Trophoblast cell (in vitro differentiated cells and primary cell): ENCODE data around the gene ANKRD42.
"Not testable (repeated sequence)": the region's sequence is repeated elsewhere in the genome, so short reads cannot be mapped to it uniquely, and the experiment has no call there.

ENCODE experiments used
- DNase-seq, 2 donors: peaks; one replicate each; pipeline ENCODE4 v3.0.0-alpha.2; 2016
- H2AFZ ChIP-seq: 2 replicates; pipeline ENCODE4 v1.6.1; 2013; ENCODE audit warnings: low read length, moderate library complexity, mild to moderate bottlenecking; ENCODE audit not compliant: insufficient read depth, poor library complexity
- H2AK5ac ChIP-seq: 2 replicates; pipeline ENCODE4 v1.6.1; 2013; ENCODE audit warnings: mild to moderate bottlenecking, low read length
- H2BK120ac ChIP-seq: 2 replicates; pipeline ENCODE4 v1.6.1; 2013; ENCODE audit warnings: low read length, mild to moderate bottlenecking, moderate library complexity; ENCODE audit not compliant: insufficient read depth, poor library complexity
- H2BK12ac ChIP-seq: 2 replicates; pipeline ENCODE4 v1.6.1; 2013; ENCODE audit warnings: mild to moderate bottlenecking, low read length, moderate library complexity
- H2BK5ac ChIP-seq: 2 replicates; pipeline ENCODE4 v1.6.1; 2013; ENCODE audit warnings: low read length, low read depth, moderate library complexity, mild to moderate bottlenecking; ENCODE audit not compliant: poor library complexity
- H3K14ac ChIP-seq: 2 replicates; pipeline ENCODE4 v1.6.1; 2013; ENCODE audit warnings: mild to moderate bottlenecking, low read length
- H3K18ac ChIP-seq: 2 replicates; pipeline ENCODE4 v1.6.1; 2013; ENCODE audit warnings: mild to moderate bottlenecking, low read length
- H3K23ac ChIP-seq: 2 replicates; pipeline ENCODE4 v1.6.1; 2013; ENCODE audit warnings: low read length
- H3K27ac ChIP-seq: 2 replicates; pipeline ENCODE4 v1.5.1; 2013; ENCODE audit warnings: low read depth, mild to moderate bottlenecking, inconsistent platforms, low read length, moderate library complexity
- H3K27me3 ChIP-seq: 2 replicates; pipeline ENCODE4 v1.6.1; 2013; ENCODE audit warnings: inconsistent platforms, mild to moderate bottlenecking, low read length, moderate library complexity; ENCODE audit not compliant: insufficient read depth
- H3K36me3 ChIP-seq, 2 experiments: 1 replicate in 1 of 2; 2 replicates in 1 of 2; pipeline ENCODE4 v1.6.1; 2013; ENCODE audit warnings: low read length in 2 of 2, mild to moderate bottlenecking in 2 of 2, moderate library complexity in 1 of 2; ENCODE audit not compliant: insufficient read depth in 2 of 2, control insufficient read depth in 1 of 2
- H3K4ac ChIP-seq: 2 replicates; pipeline ENCODE4 v1.6.1; 2013; ENCODE audit warnings: low read depth, mild to moderate bottlenecking, low read length, moderate library complexity
- H3K4me1 ChIP-seq, 2 experiments: 1 replicate in 1 of 2; 2 replicates in 1 of 2; pipeline ENCODE4 v1.6.1; 2013; ENCODE audit warnings: low read length in 2 of 2, mild to moderate bottlenecking in 2 of 2, moderate library complexity in 1 of 2; ENCODE audit not compliant: insufficient read depth in 2 of 2, control insufficient read depth in 1 of 2
- H3K4me2 ChIP-seq: 2 replicates; pipeline ENCODE4 v1.6.1; 2013; ENCODE audit warnings: inconsistent platforms, mild to moderate bottlenecking, low read length, moderate library complexity
- H3K4me3 ChIP-seq: 2 replicates; pipeline ENCODE4 v1.5.1; 2013; ENCODE audit warnings: mild to moderate bottlenecking, low read depth, low read length, inconsistent platforms
- H3K79me1 ChIP-seq: one replicate; pipeline ENCODE4 v1.6.1; 2013; ENCODE audit warnings: low read length
- H3K79me2 ChIP-seq: 2 replicates; pipeline ENCODE4 v1.6.1; 2013; ENCODE audit warnings: low read length, mild to moderate bottlenecking; ENCODE audit not compliant: control insufficient read depth, insufficient read depth, poor library complexity
- H3K9ac ChIP-seq: 2 replicates; pipeline ENCODE4 v1.6.1; 2013; ENCODE audit warnings: mild to moderate bottlenecking, low read length
- H3K9me3 ChIP-seq: 2 replicates; pipeline ENCODE4 v1.6.1; 2013; ENCODE audit warnings: low read depth, mild to moderate bottlenecking, control low read depth, inconsistent platforms, low read length; ENCODE audit not compliant: insufficient read depth
- H4K12ac ChIP-seq: 2 replicates; pipeline ENCODE4 v1.6.1; 2013; ENCODE audit warnings: low read depth, mild to moderate bottlenecking, low read length, moderate library complexity
- H4K8ac ChIP-seq: 2 replicates; pipeline ENCODE4 v1.6.1; 2013; ENCODE audit warnings: low read depth, mild to moderate bottlenecking, low read length, moderate library complexity
- H4K91ac ChIP-seq: one replicate; pipeline ENCODE4 v1.6.1; 2013; ENCODE audit warnings: low read depth, mild to moderate bottlenecking, low read length, moderate library complexity
- WGBS: extraction: QIAGEN DNeasy Blood & Tissue Kit; methylation state at CpG from one replicate; pipeline ENCODE4 v1.1.7; 2013; ENCODE audit warnings: missing lambda C conversion rate; ENCODE audit not compliant: insufficient read length, insufficient coverage; ENCODE audit errors: extremely low coverage; 5-methylcytosine and 5-hydroxymethylcytosine counted together

The ANKRD42 gene

DNA sequence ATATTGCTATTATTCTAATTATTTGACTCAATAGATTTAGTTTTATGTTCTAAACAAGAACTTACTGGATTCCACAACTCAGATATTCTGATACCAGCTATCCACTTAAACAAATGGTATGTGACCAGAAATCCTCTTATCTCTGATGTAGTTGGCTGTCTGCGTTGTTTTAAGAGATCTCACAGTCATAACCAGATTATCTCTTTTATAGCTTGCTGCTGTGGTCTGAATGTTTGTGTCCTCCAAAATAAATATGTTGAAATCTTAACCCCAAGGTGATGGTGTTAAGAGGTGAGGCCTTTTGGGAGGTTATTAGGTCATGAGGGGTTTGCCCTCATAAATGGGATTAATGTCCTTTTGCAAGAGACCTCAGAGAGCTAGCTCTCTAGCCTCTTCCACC is 12.7 kb downstream of the ANKRD42 start:
- Histone ChIP-seq H3K9me3 (no peaks in the 10 kb centered on the region), H3K18ac (no peak overlapping the region), H3K4me2 (no peak overlapping the region), H4K12ac (no peak overlapping the region), H3K4ac (no peak overlapping the region), H3K14ac (no peak overlapping the region), H3K27me3 (no peaks in the 10 kb centered on the region), H3K27ac (no peak overlapping the region), H3K23ac (no peak overlapping the region), H2AFZ (no peak overlapping the region), H3K79me2 (no peaks in the 10 kb centered on the region), H4K8ac (no peak overlapping the region), H4K91ac (no peak overlapping the region), H2BK12ac (no peak overlapping the region), H2BK120ac (no peak overlapping the region), H3K9ac (no peak overlapping the region), H2BK5ac (no peak overlapping the region), H2AK5ac (no peak overlapping the region), H3K4me1 (no peaks in the 10 kb centered on the region), H3K79me1 (no peaks in the 10 kb centered on the region), H3K36me3 (no peaks in the 10 kb centered on the region), H3K4me3 (no peak overlapping the region)
- no CpG with 5 or more reads among the region's 1 CpG for WGBS
- DNase-seq = peak in 1 of 2 donors; percentile 25

DNA sequence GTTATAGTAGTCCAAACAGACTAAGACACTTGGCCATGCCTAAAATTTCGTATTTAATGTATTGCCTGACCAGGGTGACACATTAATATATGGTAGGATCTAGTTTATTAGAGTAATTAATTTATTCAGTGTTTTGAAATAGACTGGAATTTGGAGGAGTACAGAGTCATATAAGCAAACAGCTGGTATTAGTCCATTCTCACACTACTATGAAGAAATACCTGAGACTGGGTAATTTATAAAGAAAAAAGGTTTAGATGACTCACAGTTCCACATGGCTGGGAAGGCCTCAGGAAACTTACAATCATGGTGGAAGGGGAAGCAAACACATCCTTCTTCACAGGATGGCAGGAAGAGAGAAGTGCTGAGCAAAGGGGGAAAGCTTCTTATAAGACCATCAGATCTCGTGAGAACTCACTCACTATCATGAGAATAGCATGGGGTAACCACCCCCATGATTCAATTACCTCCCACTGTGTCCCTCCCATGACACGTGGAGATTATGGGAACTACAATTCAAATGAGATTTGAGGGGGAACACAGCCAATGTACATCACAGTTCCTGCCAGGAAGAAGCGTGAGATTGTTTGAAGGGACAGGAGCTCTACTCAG is 13.4 kb downstream of the ANKRD42 start:
- not testable (repeated sequence) for H4K12ac ChIP-seq
- WGBS = no CpG with 5 or more reads among the region's 4 CpGs

DNA sequence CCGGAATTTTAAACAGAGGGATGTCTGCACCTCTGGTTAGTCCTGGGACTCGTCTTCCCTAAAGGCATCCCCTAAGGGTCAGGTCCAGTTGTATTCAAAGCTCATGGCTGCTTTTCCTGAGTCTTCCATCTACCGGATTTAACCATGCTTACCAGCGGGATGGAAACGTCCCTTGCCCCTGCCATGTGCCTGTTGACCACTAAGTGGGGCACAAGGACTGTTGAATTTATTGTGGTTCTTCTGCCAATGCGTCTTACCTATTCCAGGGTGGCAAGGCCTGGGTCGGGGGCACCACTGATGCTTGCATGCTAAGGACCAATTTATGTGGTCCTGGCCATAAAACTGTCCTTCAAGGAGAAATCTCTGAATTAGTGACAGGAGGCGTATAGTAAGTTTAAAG is 25.6 kb downstream of the ANKRD42 start:
- no peak overlapping the region for H2BK12ac ChIP-seq
- H3K14ac ChIP-seq = no peak overlapping the region
- H3K27ac ChIP-seq = no peak overlapping the region
- no peak overlapping the region for H3K4me3 ChIP-seq
- no peak overlapping the region for H3K9ac ChIP-seq
- no peak overlapping the region for H2AK5ac ChIP-seq
- H3K4me1 ChIP-seq = no peaks in the 10 kb centered on the region
- H3K9me3 ChIP-seq = no peaks in the 10 kb centered on the region
- no peak overlapping the region for H3K18ac ChIP-seq
- no peak overlapping the region for H4K91ac ChIP-seq
- H2BK5ac ChIP-seq = no peak overlapping the region
- H4K12ac ChIP-seq = no peak overlapping the region
- no peak overlapping the region for H3K4me2 ChIP-seq
- H3K79me2 ChIP-seq = no peaks in the 10 kb centered on the region
- no peak overlapping the region for H2AFZ ChIP-seq
- no peaks in the 10 kb centered on the region for H3K36me3 ChIP-seq
- H2BK120ac ChIP-seq = no peak overlapping the region
- H4K8ac ChIP-seq = no peak overlapping the region
- no peak overlapping the region for H3K23ac ChIP-seq
- no peaks in the 10 kb centered on the region for H3K79me1 ChIP-seq
- no CpG with 5 or more reads among the region's 8 CpGs for WGBS
- H3K27me3 ChIP-seq = no peaks in the 10 kb centered on the region
- H3K4ac ChIP-seq = no peak overlapping the region
- no peak for DNase-seq

More for the DNA sequence above, 13.4 kb downstream of the ANKRD42 start:
- H3K4me1 ChIP-seq, H2AK5ac ChIP-seq, H3K4me3 ChIP-seq, H2AFZ ChIP-seq, H2BK12ac ChIP-seq, H3K79me2 ChIP-seq, H2BK120ac ChIP-seq, H3K14ac ChIP-seq, H3K4ac ChIP-seq, DNase-seq, H2BK5ac ChIP-seq, H3K36me3 ChIP-seq, H3K9ac ChIP-seq, H4K91ac ChIP-seq, H3K18ac ChIP-seq, H3K23ac ChIP-seq, H3K79me1 ChIP-seq, H4K8ac ChIP-seq, H3K9me3 ChIP-seq, H3K27ac ChIP-seq, H3K4me2 ChIP-seq, H3K27me3 ChIP-seq: not testable (repeated sequence)

DNA sequence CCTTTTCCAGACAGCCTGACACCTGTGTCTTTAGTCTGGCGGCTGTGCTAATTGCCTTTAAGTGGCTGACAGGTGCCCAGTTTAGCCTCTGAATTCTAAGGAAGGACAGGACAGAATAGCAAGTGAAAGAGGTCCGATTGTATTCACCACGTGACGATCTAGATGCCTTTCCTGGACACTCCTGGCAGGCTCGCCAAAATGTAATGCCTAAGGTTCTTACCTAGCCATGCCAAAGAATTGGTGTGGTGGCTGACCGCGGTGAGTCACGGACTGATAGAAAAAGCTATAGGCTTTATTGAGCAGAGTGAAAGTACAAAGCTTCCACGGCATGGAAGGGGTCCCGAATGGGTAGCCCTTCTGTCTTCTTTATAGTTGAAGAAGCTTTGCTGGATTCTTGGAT is 26.7 kb downstream of the ANKRD42 start:
- H3K14ac ChIP-seq = no peak overlapping the region

More for the DNA sequence above, 26.7 kb downstream of the ANKRD42 start:
- H3K18ac ChIP-seq = no peak overlapping the region
- H3K36me3 ChIP-seq = no peaks in the 10 kb centered on the region
- no peak overlapping the region for H4K12ac ChIP-seq
- no peaks in the 10 kb centered on the region for H3K4me1 ChIP-seq
- H3K4me3 ChIP-seq = no peak overlapping the region
- H3K4me2 ChIP-seq = no peak overlapping the region
- H3K23ac ChIP-seq = no peak overlapping the region
- no peaks in the 10 kb centered on the region for H3K79me1 ChIP-seq
- H3K27me3 ChIP-seq = no peaks in the 10 kb centered on the region
- H3K79me2 ChIP-seq = no peaks in the 10 kb centered on the region
- H4K8ac ChIP-seq = no peak overlapping the region
- no peak overlapping the region for H2BK12ac ChIP-seq
- H2BK5ac ChIP-seq = no peak overlapping the region
- H2BK120ac ChIP-seq = no peak overlapping the region
- no peak overlapping the region for H3K27ac ChIP-seq
- WGBS = no CpG with 5 or more reads among the region's 10 CpGs
- no peaks in the 10 kb centered on the region for H3K9me3 ChIP-seq
- no peak overlapping the region for H3K4ac ChIP-seq
- no peak overlapping the region for H3K9ac ChIP-seq
- H2AFZ ChIP-seq = no peak overlapping the region
- no peak overlapping the region for H4K91ac ChIP-seq
- DNase-seq = peak; percentile 8 to 37
- H2AK5ac ChIP-seq = no peak overlapping the region
